A549 treated with AZD9567 at 1 μM for 4 hours (cell line): ENCODE results near the gene MYO3B. TPM values are rescaled to one million over a fixed set of nuclear protein-coding genes. Genes with fewer than 3 reads are reported as not detected.

ENCODE experiments used
- total RNA-seq: library from RNA; stranded (reverse); fragments of 200-300 nt; extraction: Qiagen RNA extraction; gene quantifications from 5 replicates; pipeline ENCODE4 v1.2.3, GENCODE V29; 2022; ENCODE audit not compliant: insufficient read depth

Gene MYO3B
- total RNA-seq, result not detected in 5 replicates

GRCh38 chr2:170177950-170178781 lies at the start of gene MYO3B:
Gene MYO3B, plus strand, starts transcription at chr2:170178147. Its CDS starts 141 bp downstream, at chr2:170178288.

